CD4-positive, alpha-beta T cell (primary cell): ENCODE data around the gene TLCD1. TPM values are rescaled to one million over a fixed set of nuclear protein-coding genes. Genes with fewer than 3 reads are reported as not detected.

Experiments
- ATAC-seq: fragments of 200-7000 bp; cut with Tn5 transposase; one replicate; pipeline ENCODE4 v1.10.0; 2022; ENCODE audit warnings: mild to moderate bottlenecking; ENCODE audit not compliant: poor library complexity
- CTCF ChIA-PET: fragments of 350-600 bp; sonication (Branson Sonifier 250); formaldehyde crosslinking; loops from one replicate; lab custom pipeline; 2021; ENCODE audit warnings: antibody characterized with exemption, inconsistent platforms; lab: Charles Lee
- POLR2A ChIA-PET: fragments of 350-600 bp; sonication (Branson Sonifier 250); formaldehyde crosslinking; loops from one replicate; lab custom pipeline; 2021; ENCODE audit warnings: antibody characterized with exemption, inconsistent platforms; lab: Charles Lee
- DNase-seq, 14 experiments: peaks; one replicate each; pipeline ENCODE4 v3.0.0-alpha.2; 2013 to 2020; ENCODE audit warnings: mixed read lengths in 2 of 14
- H3K27ac ChIP-seq, 2 donors: one replicate each; pipeline versions ENCODE4 v1.5.1 to v1.7.0; 2013; ENCODE audit warnings: low read length in 2 of 2, low read depth in 1 of 2, mild to moderate bottlenecking in 1 of 2
- H3K27me3 ChIP-seq, 2 experiments: 1 replicate in 1 of 2; 2 replicates in 1 of 2; pipeline versions ENCODE4 v1.6.1 to v1.7.0; 2013; ENCODE audit warnings: low read length in 2 of 2, control low read depth in 1 of 2, mild to moderate bottlenecking in 1 of 2, moderate library complexity in 1 of 2; ENCODE audit not compliant: insufficient read depth in 2 of 2, control insufficient read depth in 1 of 2
- H3K36me3 ChIP-seq: one replicate; pipeline ENCODE4 v1.6.1; 2013; ENCODE audit warnings: low read length, control low read depth; ENCODE audit not compliant: insufficient read depth
- H3K4me1 ChIP-seq: one replicate; pipeline ENCODE4 v1.6.1; 2013; ENCODE audit warnings: low read length, control low read depth; ENCODE audit not compliant: insufficient read depth
- H3K4me3 ChIP-seq: one replicate; pipeline ENCODE4 v1.5.1; 2013; ENCODE audit warnings: mild to moderate bottlenecking, low read length, moderate library complexity
- H3K9me3 ChIP-seq, 2 experiments: 1 replicate in 1 of 2; 2 replicates in 1 of 2; pipeline versions ENCODE4 v1.6.1 to v1.7.0; 2013; ENCODE audit warnings: low read length in 2 of 2, mild to moderate bottlenecking in 2 of 2, control low read depth in 1 of 2, moderate library complexity in 1 of 2; ENCODE audit not compliant: control insufficient read depth in 1 of 2, insufficient read depth in 1 of 2
- H3K27ac Mint-ChIP-seq: one replicate; pipeline ENCODE4 v1.8.0; 2020; ENCODE audit warnings: mixed read lengths
- H3K27me3 Mint-ChIP-seq: one replicate; pipeline ENCODE4 v1.8.0; 2021; ENCODE audit warnings: mixed read lengths
- H3K36me3 Mint-ChIP-seq: one replicate; pipeline ENCODE4 v1.8.0; 2021; ENCODE audit warnings: low read depth, mixed read lengths
- H3K4me1 Mint-ChIP-seq: one replicate; pipeline ENCODE4 v1.8.0; 2021; ENCODE audit warnings: low read depth, mixed read lengths
- H3K4me3 Mint-ChIP-seq: one replicate; pipeline ENCODE4 v1.8.0; 2020; ENCODE audit warnings: mild to moderate bottlenecking, mixed read lengths
- H3K9me3 Mint-ChIP-seq: one replicate; pipeline ENCODE4 v1.8.0; 2020; ENCODE audit warnings: mixed read lengths
- intact Hi-C, 2 experiments: fragments of 100-400 bp; cut with DNase I in 1 of 2; cut with micrococcal nuclease in 1 of 2; formaldehyde crosslinking; loops; one replicate each; pipeline versions ENCODE4 v1.15.1 to v1.9.0; 2023 to 2025; cut with DNase I, micrococcal nuclease
- total RNA-seq, 174 experiments: library from RNA in 2 of 174; stranded (reverse) in 2 of 174; gene quantifications; one replicate each; pipeline ENCODE4 v1.2.3 and lab custom pipeline; 2021 to 2026
- TF ChIP-seq, protein P1 (sequence below): fragments of 200-600 bp; IDR thresholded peaks from one replicate; pipeline ENCODE4 v1.8.0; 2022; ENCODE audit warnings: antibody characterized with exemption, mild to moderate bottlenecking

The TLCD1 gene
- total RNA-seq, 2 experiments from 2014 or later: 0.39 to 0.60 TPM

DNA sequence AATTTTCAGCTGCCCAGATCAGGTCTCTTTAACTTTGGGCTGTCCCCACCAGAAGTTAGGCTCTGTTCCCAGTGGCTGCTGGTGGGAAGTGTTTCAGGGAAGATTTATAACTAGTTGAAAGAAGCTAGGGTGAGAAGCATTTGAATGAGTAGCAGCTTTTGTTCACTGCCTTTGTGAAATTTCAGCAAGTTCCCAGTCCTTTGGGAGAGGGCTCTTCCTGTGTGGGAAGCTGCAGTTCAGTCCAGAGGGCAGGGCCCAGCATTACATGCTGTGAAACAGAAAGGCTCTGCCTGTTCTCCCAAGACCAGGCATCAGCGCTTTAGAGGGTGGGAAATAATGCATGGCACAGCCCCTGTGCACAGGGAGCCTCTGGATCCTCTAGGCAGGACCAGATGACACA is 32.2 kb downstream of the TLCD1 start:
- H3K4me1 ChIP-seq: no peaks in the 10 kb centered on the region
- H3K27ac ChIP-seq: no peak overlapping the region
- peaks cover 90% of the 10 kb centered on the region for H3K36me3 ChIP-seq
- H3K27me3 Mint-ChIP-seq: no peaks in the 10 kb centered on the region
- POLR2A ChIA-PET: no interaction called here
- H3K4me1 Mint-ChIP-seq: no peaks in the 10 kb centered on the region
- DNase-seq (no peak), ATAC-seq (no peak)
- CTCF ChIA-PET: no interaction called here
- H3K9me3 Mint-ChIP-seq: no peaks in the 10 kb centered on the region
- H3K4me3 ChIP-seq: no peak overlapping the region
- peaks cover 89% of the 10 kb centered on the region for H3K36me3 Mint-ChIP-seq
- intact Hi-C loops: no loop called here
- TF ChIP-seq, protein P1, sequence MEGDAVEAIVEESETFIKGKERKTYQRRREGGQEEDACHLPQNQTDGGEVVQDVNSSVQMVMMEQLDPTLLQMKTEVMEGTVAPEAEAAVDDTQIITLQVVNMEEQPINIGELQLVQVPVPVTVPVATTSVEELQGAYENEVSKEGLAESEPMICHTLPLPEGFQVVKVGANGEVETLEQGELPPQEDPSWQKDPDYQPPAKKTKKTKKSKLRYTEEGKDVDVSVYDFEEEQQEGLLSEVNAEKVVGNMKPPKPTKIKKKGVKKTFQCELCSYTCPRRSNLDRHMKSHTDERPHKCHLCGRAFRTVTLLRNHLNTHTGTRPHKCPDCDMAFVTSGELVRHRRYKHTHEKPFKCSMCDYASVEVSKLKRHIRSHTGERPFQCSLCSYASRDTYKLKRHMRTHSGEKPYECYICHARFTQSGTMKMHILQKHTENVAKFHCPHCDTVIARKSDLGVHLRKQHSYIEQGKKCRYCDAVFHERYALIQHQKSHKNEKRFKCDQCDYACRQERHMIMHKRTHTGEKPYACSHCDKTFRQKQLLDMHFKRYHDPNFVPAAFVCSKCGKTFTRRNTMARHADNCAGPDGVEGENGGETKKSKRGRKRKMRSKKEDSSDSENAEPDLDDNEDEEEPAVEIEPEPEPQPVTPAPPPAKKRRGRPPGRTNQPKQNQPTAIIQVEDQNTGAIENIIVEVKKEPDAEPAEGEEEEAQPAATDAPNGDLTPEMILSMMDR: no peak
- no peaks in the 10 kb centered on the region for H3K9me3 ChIP-seq
- no peak overlapping the region for H3K27ac Mint-ChIP-seq
- H3K27me3 ChIP-seq: no peaks in the 10 kb centered on the region
- H3K4me3 Mint-ChIP-seq: no peak overlapping the region

DNA sequence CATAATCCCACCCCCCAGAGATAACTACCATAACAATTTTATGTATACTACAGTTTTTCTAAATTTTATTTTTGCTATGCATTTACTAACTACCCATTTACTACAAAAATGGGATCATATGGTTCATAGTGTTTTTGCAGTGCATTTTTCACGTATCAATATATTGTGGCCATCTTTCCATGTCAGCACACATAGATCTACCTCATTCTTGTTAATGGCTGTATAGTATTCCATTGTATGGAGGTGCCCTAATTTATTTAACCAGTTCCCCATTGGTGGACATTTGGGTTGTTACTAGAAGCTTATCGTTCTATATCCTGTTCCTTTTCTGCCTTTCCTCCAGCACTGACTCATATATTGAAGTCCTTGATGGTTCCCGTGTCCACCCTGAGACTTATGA is 37.0 kb downstream of the TLCD1 start:
- Mint-ChIP-seq H3K4me3 (no peak overlapping the region), H3K27me3 (no peaks in the 10 kb centered on the region), H3K27ac (no peak overlapping the region), H3K4me1 (no peaks in the 10 kb centered on the region), H3K36me3 (peaks cover 92% of the 10 kb centered on the region), H3K9me3 (no peaks in the 10 kb centered on the region)
- H3K4me1 ChIP-seq: no peaks in the 10 kb centered on the region
- intact Hi-C loops: no loop called here
- H3K4me3 ChIP-seq: no peak overlapping the region
- ChIA-PET CTCF (no interaction called here), POLR2A (interaction anchor here (1.4 kb wide), 1 partner anchor 42 kb away, joined by 3 read pairs; no protein-coding TSS in a partner anchor)
- H3K9me3 ChIP-seq: no peaks in the 10 kb centered on the region
- DNase-seq: no peak
- no peak overlapping the region for H3K27ac ChIP-seq
- no peak for ATAC-seq
- TF ChIP-seq, protein P1: no peak
- H3K27me3 ChIP-seq: no peaks in the 10 kb centered on the region
- peaks cover 91% of the 10 kb centered on the region for H3K36me3 ChIP-seq

DNA sequence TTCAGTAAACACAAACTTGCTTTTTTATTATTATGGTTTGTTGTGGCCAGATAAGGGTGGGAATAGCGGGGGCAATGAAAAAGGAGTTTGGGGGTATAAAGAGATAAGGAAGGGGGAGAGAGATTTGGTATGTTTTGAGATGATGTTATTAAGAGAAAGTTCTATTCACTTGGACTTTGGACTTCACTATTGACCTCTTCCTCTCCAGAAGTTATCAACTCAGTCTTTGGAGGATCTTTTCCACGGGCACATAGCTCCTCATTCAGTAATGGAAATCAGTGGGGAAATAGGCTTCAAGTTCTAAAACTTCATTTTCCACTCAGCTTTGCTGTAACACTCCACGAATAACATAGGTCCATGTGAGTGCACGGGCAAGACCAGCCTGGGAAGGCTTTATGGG is 37.6 kb downstream of the TLCD1 start:
- no peak for DNase-seq
- H3K27ac Mint-ChIP-seq: no peak overlapping the region
- Histone ChIP-seq H3K36me3 (peaks cover 91% of the 10 kb centered on the region), H3K27me3 (no peaks in the 10 kb centered on the region), H3K27ac (no peak overlapping the region), H3K9me3 (no peaks in the 10 kb centered on the region), H3K4me3 (no peak overlapping the region), H3K4me1 (no peaks in the 10 kb centered on the region)
- H3K9me3 Mint-ChIP-seq: no peaks in the 10 kb centered on the region
- H3K4me1 Mint-ChIP-seq: no peaks in the 10 kb centered on the region
- peaks cover 92% of the 10 kb centered on the region for H3K36me3 Mint-ChIP-seq
- H3K4me3 Mint-ChIP-seq: no peak overlapping the region
- ATAC-seq: no peak
- intact Hi-C loops: no loop called here
- ChIA-PET POLR2A (interaction anchor here (1.4 kb wide), 1 partner anchor 41 kb away, joined by 3 read pairs; no protein-coding TSS in a partner anchor), CTCF (no interaction called here)
- no peaks in the 10 kb centered on the region for H3K27me3 Mint-ChIP-seq
- TF ChIP-seq, protein P1: no peak
